Neural progenitor cell (in vitro differentiated cells): ENCODE measurements around the gene MYL3. TPM values are rescaled to one million over a fixed set of nuclear protein-coding genes. Genes with fewer than 3 reads are reported as not detected.
"Not testable (repeated sequence)": the region's sequence is repeated elsewhere in the genome, so short reads cannot be mapped to it uniquely, and the experiment has no call there.

Experiments used
- DNase-seq: peaks from one replicate; pipeline ENCODE4 v3.0.0-alpha.2; 2016; ENCODE audit warnings: low spot score
- H2AFZ ChIP-seq: fragments of 200-600 bp; sonication (generic); replicated peaks from 2 replicates; pipeline ENCODE4 v1.6.1; 2016; ENCODE audit warnings: antibody characterized with exemption
- H3F3A ChIP-seq: fragments of 200-600 bp; sonication (generic); 2 replicates; pipeline ENCODE4 v1.6.1; 2016; ENCODE audit warnings: antibody characterized with exemption, low read depth
- H3K27ac ChIP-seq: fragments of 200-600 bp; sonication (generic); 2 replicates; pipeline ENCODE4 v1.5.1; 2016; ENCODE audit warnings: mild to moderate bottlenecking
- H3K27me3 ChIP-seq: fragments of 200-600 bp; sonication (generic); 2 replicates; pipeline ENCODE4 v1.6.1; 2016; ENCODE audit warnings: mild to moderate bottlenecking, moderate library complexity
- H3K36me3 ChIP-seq: fragments of 200-600 bp; sonication (generic); 2 replicates; pipeline ENCODE4 v1.5.1; 2016
- H3K4me1 ChIP-seq: fragments of 200-600 bp; sonication (generic); 2 replicates; pipeline ENCODE4 v1.6.1; 2016; ENCODE audit warnings: mixed run types
- H3K4me2 ChIP-seq: fragments of 200-600 bp; sonication (generic); 2 replicates; pipeline ENCODE4 v1.6.1; 2016
- H3K4me3 ChIP-seq: fragments of 200-600 bp; sonication (generic); 2 replicates; pipeline ENCODE4 v1.5.1; 2016
- H3K79me2 ChIP-seq: fragments of 200-600 bp; sonication (generic); 2 replicates; pipeline ENCODE4 v1.6.1; 2016; ENCODE audit warnings: low read depth
- H3K9ac ChIP-seq: fragments of 200-600 bp; sonication (generic); 2 replicates; pipeline ENCODE4 v1.6.1; 2016
- H3K9me3 ChIP-seq: fragments of 200-600 bp; sonication (generic); 2 replicates; pipeline ENCODE4 v1.5.1; 2016; ENCODE audit warnings: low read depth
- H4K20me1 ChIP-seq: fragments of 200-600 bp; sonication (generic); 2 replicates; pipeline ENCODE4 v1.6.1; 2016; ENCODE audit warnings: low read depth
- H3K27ac Mint-ChIP-seq: 3 replicates; pipeline ENCODE4 v1.8.0; 2021; ENCODE audit warnings: mixed read lengths
- H3K27me3 Mint-ChIP-seq: 2 replicates; pipeline ENCODE4 v1.8.0; 2022; ENCODE audit warnings: low read depth, mild to moderate bottlenecking, inconsistent platforms, moderate library complexity, mixed read lengths; ENCODE audit not compliant: insufficient read depth
- H3K36me3 Mint-ChIP-seq: 3 replicates; pipeline ENCODE4 v1.8.0; 2021; ENCODE audit warnings: mixed read lengths
- H3K4me1 Mint-ChIP-seq: 3 replicates; pipeline ENCODE4 v1.8.0; 2021; ENCODE audit warnings: mixed read lengths
- H3K4me3 Mint-ChIP-seq: 3 replicates; pipeline ENCODE4 v1.8.0; 2021; ENCODE audit warnings: mild to moderate bottlenecking, moderate library complexity, mixed read lengths
- H3K9me3 Mint-ChIP-seq: 3 replicates; pipeline ENCODE4 v1.8.0; 2020; ENCODE audit warnings: mixed read lengths
- EZH2 ChIP-seq: fragments of 200-600 bp; sonication (generic); IDR thresholded peaks from 2 replicates; pipeline ENCODE4 v1.6.1; 2017; ENCODE audit warnings: antibody characterized with exemption, mild to moderate bottlenecking, moderate library complexity
- EZH2phosphoT487 ChIP-seq: fragments of 200-600 bp; sonication (generic); IDR thresholded peaks from 2 replicates; pipeline ENCODE4 v1.6.1; 2017; ENCODE audit warnings: antibody characterized with exemption
- total RNA-seq: library from RNA; depleted of rRNA; stranded (reverse); fragments of >200 nt; gene quantifications from 2 replicates; pipeline ENCODE4 v1.2.3, GENCODE V29; 2015; ENCODE audit warnings: low replicate concordance
- TF ChIP-seq, protein P1 (sequence below): fragments of 200-600 bp; sonication (generic); IDR thresholded peaks from 2 replicates; pipeline ENCODE4 v1.5.1; 2017; ENCODE audit warnings: antibody characterized with exemption, mild to moderate bottlenecking

MYL3 gene
- total RNA-seq, 1 donor from 2014 or later, result not detected

GRCh38 chr3:46824211-46824970 lies 38.9 kb downstream of the MYL3 start:
- peaks cover 18% of the 10 kb centered on the region for H3K4me1 ChIP-seq
- H3K4me3 ChIP-seq, result no peak overlapping the region
- H3K27me3 Mint-ChIP-seq, result peaks cover 8% of the 10 kb centered on the region
- DNase-seq, result peak; percentile 57
- no peaks in the 10 kb centered on the region for H4K20me1 ChIP-seq
- peaks cover 27% of the 10 kb centered on the region for H3K9me3 ChIP-seq
- no peaks in the 10 kb centered on the region for H3K27me3 ChIP-seq
- peaks cover 30% of the 10 kb centered on the region for H3K9me3 Mint-ChIP-seq
- peak overlapping the region; percentile 55 for H3K27ac Mint-ChIP-seq
- TF ChIP-seq EZH2phosphoT487, result no peak
- TF ChIP-seq, protein P1, sequence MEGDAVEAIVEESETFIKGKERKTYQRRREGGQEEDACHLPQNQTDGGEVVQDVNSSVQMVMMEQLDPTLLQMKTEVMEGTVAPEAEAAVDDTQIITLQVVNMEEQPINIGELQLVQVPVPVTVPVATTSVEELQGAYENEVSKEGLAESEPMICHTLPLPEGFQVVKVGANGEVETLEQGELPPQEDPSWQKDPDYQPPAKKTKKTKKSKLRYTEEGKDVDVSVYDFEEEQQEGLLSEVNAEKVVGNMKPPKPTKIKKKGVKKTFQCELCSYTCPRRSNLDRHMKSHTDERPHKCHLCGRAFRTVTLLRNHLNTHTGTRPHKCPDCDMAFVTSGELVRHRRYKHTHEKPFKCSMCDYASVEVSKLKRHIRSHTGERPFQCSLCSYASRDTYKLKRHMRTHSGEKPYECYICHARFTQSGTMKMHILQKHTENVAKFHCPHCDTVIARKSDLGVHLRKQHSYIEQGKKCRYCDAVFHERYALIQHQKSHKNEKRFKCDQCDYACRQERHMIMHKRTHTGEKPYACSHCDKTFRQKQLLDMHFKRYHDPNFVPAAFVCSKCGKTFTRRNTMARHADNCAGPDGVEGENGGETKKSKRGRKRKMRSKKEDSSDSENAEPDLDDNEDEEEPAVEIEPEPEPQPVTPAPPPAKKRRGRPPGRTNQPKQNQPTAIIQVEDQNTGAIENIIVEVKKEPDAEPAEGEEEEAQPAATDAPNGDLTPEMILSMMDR, result no peak
- no peak for TF ChIP-seq EZH2
- H3K36me3 ChIP-seq, result peaks cover 9% of the 10 kb centered on the region
- H3K4me2 ChIP-seq, result peak overlapping the region; percentile 50
- H3K9ac ChIP-seq, result no peak overlapping the region
- H2AFZ ChIP-seq, result no peak overlapping the region
- H3K4me1 Mint-ChIP-seq, result peaks cover 20% of the 10 kb centered on the region
- no peak overlapping the region for H3K4me3 Mint-ChIP-seq
- H3K79me2 ChIP-seq, result no peaks in the 10 kb centered on the region
- H3K27ac ChIP-seq, result no peak overlapping the region
- peaks cover 7% of the 10 kb centered on the region for H3K36me3 Mint-ChIP-seq
- peaks cover 19% of the 10 kb centered on the region for H3F3A ChIP-seq

GRCh38 chr3:46823314-46823713 lies 39.9 kb downstream of the MYL3 start:
- H3K27me3 Mint-ChIP-seq, H3K4me3 ChIP-seq, H3K36me3 Mint-ChIP-seq, H3K79me2 ChIP-seq, H3K27ac ChIP-seq, H3K4me3 Mint-ChIP-seq, H3K4me2 ChIP-seq, H3K27me3 ChIP-seq, H2AFZ ChIP-seq, H3K9ac ChIP-seq, H3K36me3 ChIP-seq, H3K27ac Mint-ChIP-seq, H4K20me1 ChIP-seq, DNase-seq: not testable (repeated sequence)
- Histone ChIP-seq H3F3A (peaks cover 19% of the 10 kb centered on the region), H3K9me3 (peaks cover 27% of the 10 kb centered on the region), H3K4me1 (peaks cover 18% of the 10 kb centered on the region)
- Mint-ChIP-seq H3K4me1 (peaks cover 20% of the 10 kb centered on the region), H3K9me3 (peaks cover 30% of the 10 kb centered on the region)

DNA sequence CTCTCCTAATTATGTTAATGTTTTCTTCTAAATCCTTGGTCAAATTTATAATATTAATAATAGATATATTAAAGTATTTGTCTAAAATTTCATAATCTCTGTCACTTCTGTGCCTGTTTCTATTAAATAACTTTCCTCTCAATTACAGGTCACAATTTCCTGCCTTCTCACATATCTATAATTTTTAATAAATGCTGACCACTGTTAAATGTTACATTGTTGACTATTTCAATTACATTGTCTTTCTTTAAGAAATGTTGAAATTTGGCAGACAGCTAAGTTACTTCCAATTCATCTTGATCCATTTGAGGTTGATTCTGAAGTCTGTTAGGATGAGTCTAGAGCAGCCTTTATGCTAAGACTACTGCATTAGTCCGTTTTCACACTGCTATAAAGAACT lies 41.7 kb downstream of the MYL3 start:
- no peaks in the 10 kb centered on the region for H4K20me1 ChIP-seq
- peaks cover 19% of the 10 kb centered on the region for H3F3A ChIP-seq
- Mint-ChIP-seq H3K4me1 (peaks cover 20% of the 10 kb centered on the region), H3K27ac (no peak overlapping the region), H3K36me3 (peaks cover 7% of the 10 kb centered on the region), H3K4me3 (no peak overlapping the region), H3K9me3 (peaks cover 30% of the 10 kb centered on the region), H3K27me3 (peaks cover 8% of the 10 kb centered on the region)
- TF ChIP-seq EZH2phosphoT487 (no peak), EZH2 (no peak)
- TF ChIP-seq, protein P1, result no peak
- no peak overlapping the region for H3K4me2 ChIP-seq
- no peak overlapping the region for H3K9ac ChIP-seq
- no peak overlapping the region for H3K27ac ChIP-seq
- peaks cover 18% of the 10 kb centered on the region for H3K4me1 ChIP-seq
- no peaks in the 10 kb centered on the region for H3K27me3 ChIP-seq
- H3K4me3 ChIP-seq, result no peak overlapping the region
- H3K36me3 ChIP-seq, result peaks cover 9% of the 10 kb centered on the region
- H2AFZ ChIP-seq, result no peak overlapping the region
- no peak for DNase-seq
- H3K9me3 ChIP-seq, result peaks cover 27% of the 10 kb centered on the region
- no peaks in the 10 kb centered on the region for H3K79me2 ChIP-seq

DNA sequence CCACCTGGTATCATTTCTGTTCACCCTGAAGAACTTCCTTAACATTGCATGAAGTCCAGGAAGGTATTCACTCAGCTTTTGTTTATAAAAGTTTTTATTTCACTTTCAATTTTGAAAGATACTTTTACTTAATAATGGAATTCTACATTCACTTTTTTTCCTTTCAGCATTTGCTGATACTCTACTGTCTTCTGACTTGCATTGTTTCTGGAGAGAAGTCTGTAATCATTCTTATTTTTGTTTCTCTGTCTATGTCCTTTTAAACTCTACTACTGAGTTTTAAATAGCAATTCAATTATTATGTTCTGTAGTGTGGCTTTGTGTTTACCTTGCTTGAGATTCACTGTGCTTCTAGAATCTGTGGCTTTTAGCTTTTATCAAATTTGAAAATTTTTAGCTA lies 42.4 kb downstream of the MYL3 start:
- no peak for TF ChIP-seq EZH2phosphoT487
- TF ChIP-seq EZH2, result no peak
- TF ChIP-seq, protein P1, result no peak
- H3K79me2 ChIP-seq, result no peaks in the 10 kb centered on the region
- no peaks in the 10 kb centered on the region for H4K20me1 ChIP-seq
- H3K4me3 ChIP-seq, result no peak overlapping the region
- peaks cover 9% of the 10 kb centered on the region for H3K36me3 ChIP-seq
- no peak overlapping the region for H3K4me3 Mint-ChIP-seq
- H3K36me3 Mint-ChIP-seq, result peaks cover 7% of the 10 kb centered on the region
- H3F3A ChIP-seq, result peaks cover 19% of the 10 kb centered on the region
- H3K27ac Mint-ChIP-seq, result no peak overlapping the region
- peaks cover 20% of the 10 kb centered on the region for H3K4me1 Mint-ChIP-seq
- peaks cover 8% of the 10 kb centered on the region for H3K27me3 Mint-ChIP-seq
- no peaks in the 10 kb centered on the region for H3K27me3 ChIP-seq
- no peak overlapping the region for H2AFZ ChIP-seq
- DNase-seq, result no peak
- H3K9me3 ChIP-seq, result peaks cover 27% of the 10 kb centered on the region
- H3K27ac ChIP-seq, result no peak overlapping the region
- peaks cover 18% of the 10 kb centered on the region for H3K4me1 ChIP-seq
- no peak overlapping the region for H3K9ac ChIP-seq
- peaks cover 30% of the 10 kb centered on the region for H3K9me3 Mint-ChIP-seq
- no peak overlapping the region for H3K4me2 ChIP-seq
